ENCODE results near the gene CPXM2. TPM values are rescaled to one million over a fixed set of nuclear protein-coding genes. Genes with fewer than 3 reads are reported as not detected.

The CPXM2 gene
- total RNA-seq, 1 experiment from 2014 or later: not detected

- Mint-ChIP-seq H3K9me3 (ENCODE audit: low read depth, unreplicated experiment) (peaks cover 6% of the 10 kb centered on the region), H3K4me1 (ENCODE audit: low read depth, unreplicated experiment) (peaks cover 9% of the 10 kb centered on the region), H3K27me3 (ENCODE audit: unreplicated experiment) (peaks cover 46% of the 10 kb centered on the region), H3K4me3 (ENCODE audit: low read depth, unreplicated experiment) (no peak overlapping the region), H3K27ac (ENCODE audit: unreplicated experiment) (no peak overlapping the region), H3K36me3 (ENCODE audit: insufficient read depth, unreplicated experiment) (peaks cover 4% of the 10 kb centered on the region)
- TF ChIP-seq CTCF (IDR thresholded peaks at IDR 0.05; ENCODE audit: unreplicated experiment): no peak
- CTCF ChIA-PET: no interaction called here
- no TSS peak for BruUV-seq (replicated peaks)
- no peak for DNase-seq
- intact Hi-C loops (cut with micrococcal nuclease; ENCODE audit: unreplicated experiment): no loop called here
Observed at GRCh38 chr10:123787566-123787965, 104.0 kb downstream of the CPXM2 start.

- Mint-ChIP-seq H3K27ac (ENCODE audit: unreplicated experiment) (no peak overlapping the region), H3K27me3 (ENCODE audit: unreplicated experiment) (peaks cover 50% of the 10 kb centered on the region), H3K4me3 (ENCODE audit: low read depth, unreplicated experiment) (no peak overlapping the region), H3K36me3 (ENCODE audit: insufficient read depth, unreplicated experiment) (peaks cover 4% of the 10 kb centered on the region), H3K9me3 (ENCODE audit: low read depth, unreplicated experiment) (peaks cover 6% of the 10 kb centered on the region), H3K4me1 (ENCODE audit: low read depth, unreplicated experiment) (peaks cover 9% of the 10 kb centered on the region)
- no TSS peak for BruUV-seq (replicated peaks)
- intact Hi-C loops (cut with micrococcal nuclease; ENCODE audit: unreplicated experiment): no loop called here
- DNase-seq: no peak
- TF ChIP-seq CTCF (IDR thresholded peaks at IDR 0.05; ENCODE audit: unreplicated experiment): no peak
- CTCF ChIA-PET: no interaction called here
Observed at GRCh38 chr10:123786896-123787295, 104.7 kb downstream of the CPXM2 start.

- intact Hi-C loops (cut with micrococcal nuclease; ENCODE audit: unreplicated experiment): no loop called here
- peaks cover 9% of the 10 kb centered on the region for H3K4me1 Mint-ChIP-seq (ENCODE audit: low read depth, unreplicated experiment)
- no TSS peak for BruUV-seq (replicated peaks)
- H3K4me3 Mint-ChIP-seq (ENCODE audit: low read depth, unreplicated experiment): no peak overlapping the region
- no peak for DNase-seq
- H3K36me3 Mint-ChIP-seq (ENCODE audit: insufficient read depth, unreplicated experiment): peaks cover 4% of the 10 kb centered on the region
- H3K9me3 Mint-ChIP-seq (ENCODE audit: low read depth, unreplicated experiment): peaks cover 6% of the 10 kb centered on the region
- no peak for TF ChIP-seq CTCF (IDR thresholded peaks at IDR 0.05; ENCODE audit: unreplicated experiment)
- no peak overlapping the region for H3K27ac Mint-ChIP-seq (ENCODE audit: unreplicated experiment)
- CTCF ChIA-PET: no interaction called here
- H3K27me3 Mint-ChIP-seq (ENCODE audit: unreplicated experiment): peaks cover 50% of the 10 kb centered on the region
Observed at GRCh38 chr10:123786306-123786705, 105.3 kb downstream of the CPXM2 start.

GRCh38 chr10:123784646-123785045 lies 107.0 kb downstream of the CPXM2 start:
- CTCF ChIA-PET: no interaction called here
- no peaks in the 10 kb centered on the region for H3K4me1 Mint-ChIP-seq (ENCODE audit: low read depth, unreplicated experiment)
- H3K36me3 Mint-ChIP-seq (ENCODE audit: insufficient read depth, unreplicated experiment): no peaks in the 10 kb centered on the region
- intact Hi-C loops (cut with micrococcal nuclease; ENCODE audit: unreplicated experiment): no loop called here
- no peak for DNase-seq
- no peak overlapping the region for H3K4me3 Mint-ChIP-seq (ENCODE audit: low read depth, unreplicated experiment)
- no TSS peak for BruUV-seq (replicated peaks)
- no peak overlapping the region for H3K27ac Mint-ChIP-seq (ENCODE audit: unreplicated experiment)
- no peak for TF ChIP-seq CTCF (IDR thresholded peaks at IDR 0.05; ENCODE audit: unreplicated experiment)
- H3K27me3 Mint-ChIP-seq (ENCODE audit: unreplicated experiment): peaks cover 50% of the 10 kb centered on the region
- peaks cover 2% of the 10 kb centered on the region for H3K9me3 Mint-ChIP-seq (ENCODE audit: low read depth, unreplicated experiment)

Measured in Calu3 (cell line).